HCT116 (cell line): ENCODE results near the gene LCA5L. TPM values are rescaled to one million over a fixed set of nuclear protein-coding genes. Genes with fewer than 3 reads are reported as not detected.

Experiments
- ATAC-seq: fragments of 200-7000 bp; cut with Tn5 transposase; 2 replicates; pipeline ENCODE4 v1.9.1; 2020; ENCODE audit warnings: mild to moderate bottlenecking, moderate library complexity
- BruUV-seq: library from RNA; stranded (reverse); fragments of 400-500 nt; replicated peaks from 2 replicates; lab custom pipeline; 2021; lab: Mats Ljungman, UMichigan
- CTCF ChIA-PET: fragments of 300-600 bp; sonication (Branson Sonifier 250); formaldehyde crosslinking; loops from one replicate; lab custom pipeline; 2021; ENCODE audit warnings: antibody characterized with exemption; lab: Charles Lee
- POLR2A ChIA-PET: fragments of 300-600, 350-600 bp; sonication (Branson Sonifier 250); formaldehyde crosslinking; loops from one replicate; lab custom pipeline; 2021; ENCODE audit warnings: antibody characterized with exemption; lab: Charles Lee
- RAD21 ChIA-PET, 2 experiments: fragments of 300-600 bp; sonication (Branson Sonifier 250); formaldehyde crosslinking; loops; one replicate each; lab custom pipeline; 2023; ENCODE audit warnings: low total read pairs in 2 of 2; ENCODE audit not compliant: uncharacterized antibody in 2 of 2, unreplicated experiment in 2 of 2, low non-redundant PET in 1 of 2; lab: Charles Lee
- DNase-seq: peaks from one replicate; pipeline ENCODE4 v3.0.0-alpha.2; 2010; ENCODE audit warnings: low read depth, low spot score
- H2AFZ ChIP-seq: fragments of 200-600 bp; shearing (Covaris generic), sonication (generic); 2 replicates; pipeline ENCODE4 v1.6.1; 2017; ENCODE audit warnings: low read depth, mixed run types, mixed read lengths, antibody characterized with exemption, low read length; ENCODE audit not compliant: poor library complexity, severe bottlenecking
- H3K27ac ChIP-seq: 2 replicates; pipeline ENCODE4 v1.5.1; 2012; ENCODE audit warnings: low read depth, low read length
- H3K27me3 ChIP-seq: fragments of 200-600 bp; sonication (generic); 2 replicates; pipeline ENCODE4 v1.6.1; 2016; ENCODE audit warnings: mixed run types, low read length, mixed read lengths; ENCODE audit not compliant: insufficient read depth
- H3K36me3 ChIP-seq, 2 experiments: fragments of 200-500 bp in 1 of 2; fragments of 200-600 bp in 1 of 2; sonication (Bioruptor generic) in 1 of 2; sonication (generic) in 1 of 2; 2 replicates each; pipeline versions ENCODE4 v1.5.1 to v1.6.1; 2014 to 2016; ENCODE audit warnings: low read length in 2 of 2, inconsistent platforms in 1 of 2, mixed read lengths in 1 of 2, mixed run types in 1 of 2; ENCODE audit not compliant: insufficient read depth in 2 of 2, control insufficient read depth in 1 of 2
- H3K4me1 ChIP-seq, 2 experiments: fragments of 200-600 bp in 1 of 2; sonication (generic) in 1 of 2; 2 replicates each; pipeline versions ENCODE4 v1.5.1 to v1.6.1; 2012 to 2017; ENCODE audit warnings: low read length in 2 of 2, inconsistent platforms in 1 of 2, mild to moderate bottlenecking in 1 of 2, mixed read lengths in 1 of 2, mixed run types in 1 of 2, moderate library complexity in 1 of 2; ENCODE audit not compliant: insufficient read depth in 2 of 2, control insufficient read depth in 1 of 2
- H3K4me2 ChIP-seq: fragments of 200-600 bp; sonication (generic); 2 replicates; pipeline ENCODE4 v1.6.1; 2017; ENCODE audit warnings: mixed run types, low read length, mixed read lengths
- H3K4me3 ChIP-seq, 2 experiments: fragments of 200-600 bp in 1 of 2; sonication (generic) in 1 of 2; replicated peaks in 1 of 2; 2 replicates each; pipeline ENCODE4 v1.5.1; 2011 to 2016; ENCODE audit warnings: low read length in 2 of 2, control low read depth in 1 of 2, low read depth in 1 of 2, mild to moderate bottlenecking in 1 of 2, mixed read lengths in 1 of 2, mixed run types in 1 of 2
- H3K79me2 ChIP-seq: fragments of 200-600 bp; sonication (generic); 2 replicates; pipeline ENCODE4 v1.6.1; 2017; ENCODE audit warnings: mild to moderate bottlenecking, mixed run types, low read length, moderate library complexity, mixed read lengths; ENCODE audit not compliant: insufficient read depth
- H3K9ac ChIP-seq: fragments of 200-600 bp; sonication (generic); 2 replicates; pipeline ENCODE4 v1.6.1; 2016; ENCODE audit warnings: low read length, mixed read lengths
- H3K9me2 ChIP-seq: fragments of 200-600 bp; sonication (generic), shearing (Covaris generic); 2 replicates; pipeline ENCODE4 v1.6.1; 2017; ENCODE audit warnings: mixed run types, mild to moderate bottlenecking, moderate library complexity; ENCODE audit not compliant: insufficient read depth
- H3K9me3 ChIP-seq, 2 experiments: fragments of 200-500 bp in 1 of 2; fragments of 200-600 bp in 1 of 2; sonication (Bioruptor generic) in 1 of 2; sonication (generic) in 1 of 2; 2 replicates each; pipeline ENCODE4 v1.6.1; 2014 to 2017; ENCODE audit warnings: low read length in 2 of 2, mixed read lengths in 2 of 2, inconsistent platforms in 1 of 2, low read depth in 1 of 2, mild to moderate bottlenecking in 1 of 2, mixed run types in 1 of 2, moderate library complexity in 1 of 2; ENCODE audit not compliant: control insufficient read depth in 1 of 2, insufficient read depth in 1 of 2
- H4K20me1 ChIP-seq: fragments of 200-600 bp; sonication (generic), shearing (Covaris generic); 2 replicates; pipeline ENCODE4 v1.6.1; 2017; ENCODE audit warnings: mixed run types, mild to moderate bottlenecking, moderate library complexity; ENCODE audit not compliant: insufficient read depth
- CBX3 ChIP-seq: IDR thresholded peaks from 2 replicates; pipeline ENCODE4 v1.6.1; 2012; ENCODE audit warnings: low read depth
- CEBPB ChIP-seq: IDR thresholded peaks from 2 replicates; pipeline ENCODE4 v1.6.1; 2012; ENCODE audit warnings: low read depth
- ELF1 ChIP-seq: IDR thresholded peaks from 2 replicates; pipeline ENCODE4 v1.6.1; 2012; ENCODE audit warnings: low read depth, borderline replicate concordance
- EZH2phosphoT487 ChIP-seq: fragments of 200-600 bp; IDR thresholded peaks from 2 replicates; pipeline ENCODE4 v1.6.1; 2018; ENCODE audit warnings: antibody characterized with exemption, borderline replicate concordance
- FOSL1 ChIP-seq: IDR thresholded peaks from 2 replicates; pipeline ENCODE4 v1.6.1; 2012; ENCODE audit warnings: low read depth
- JUND ChIP-seq: IDR thresholded peaks from 2 replicates; pipeline ENCODE4 v1.6.1; 2012
- MAX ChIP-seq: IDR thresholded peaks from 2 replicates; pipeline ENCODE4 v1.6.1; 2012
- RAD21 ChIP-seq: IDR thresholded peaks from 2 replicates; pipeline ENCODE4 v1.6.1; 2012; ENCODE audit warnings: low read depth, mild to moderate bottlenecking
- SIN3A ChIP-seq: IDR thresholded peaks from 2 replicates; pipeline ENCODE4 v1.6.1; 2012; ENCODE audit warnings: low read depth
- SP1 ChIP-seq: IDR thresholded peaks from 2 replicates; pipeline ENCODE4 v1.6.1; 2012; ENCODE audit warnings: low read depth
- YY1 ChIP-seq: IDR thresholded peaks from 2 replicates; pipeline ENCODE4 v1.6.1; 2011; ENCODE audit warnings: low read length, low read depth, moderate library complexity, mild to moderate bottlenecking; ENCODE audit not compliant: insufficient replicate concordance; ENCODE audit errors: extremely low read depth
- ZFX ChIP-seq: fragments of 450-650 bp; IDR thresholded peaks from 2 replicates; pipeline ENCODE4 v1.6.1; 2017
- ZNF274 ChIP-seq: fragments of 200-500 bp; sonication (Bioruptor generic); IDR thresholded peaks from 2 replicates; pipeline ENCODE4 v1.6.1; 2014; ENCODE audit warnings: mild to moderate bottlenecking, low read depth, low read length, inconsistent platforms
- intact Hi-C: fragments of 100-400 bp; cut with micrococcal nuclease; formaldehyde crosslinking; loops from 2 replicates; pipeline ENCODE4 v1.10.0; 2022
- total RNA-seq: library from RNA; stranded (reverse); gene quantifications from one replicate; pipeline ENCODE4 v1.2.1, GENCODE V29; 2021; ENCODE audit not compliant: unreplicated experiment
- TF ChIP-seq, protein P1 (sequence below), 3 experiments: fragments of 200-600 bp in 1 of 3; sonication (generic) in 1 of 3; IDR thresholded peaks in 2 of 3; conservative IDR thresholded peaks in 1 of 3; 2 replicates each; pipeline ENCODE4 v1.5.1; 2012 to 2017; ENCODE audit warnings: low read depth in 2 of 3, low read length in 2 of 3, antibody characterized with exemption in 1 of 3, borderline replicate concordance in 1 of 3, control low read depth in 1 of 3, mild to moderate bottlenecking in 1 of 3, mixed read lengths in 1 of 3, mixed run types in 1 of 3, moderate library complexity in 1 of 3; ENCODE audit not compliant: insufficient read depth in 1 of 3

Gene LCA5L
- total RNA-seq, 1 experiment from 2014 or later = 1.9 TPM

GRCh38 chr21:39362733-39363132 is 82.8 kb downstream of the LCA5L start:
- CTCF ChIA-PET = no interaction called here
- POLR2A ChIA-PET = no interaction called here

More at GRCh38 chr21:39362733-39363132, 82.8 kb downstream of the LCA5L start:
- H3K4me1 ChIP-seq = no peaks in the 10 kb centered on the region
- no peaks in the 10 kb centered on the region for H3K27me3 ChIP-seq
- H3K27ac ChIP-seq = no peak overlapping the region
- H3K9me2 ChIP-seq = no peaks in the 10 kb centered on the region
- no peak overlapping the region for H3K9ac ChIP-seq
- DNase-seq (no peak), ATAC-seq (no peak)
- H3K4me2 ChIP-seq = no peak overlapping the region
- no peaks in the 10 kb centered on the region for H3K79me2 ChIP-seq
- RAD21 ChIA-PET = no interaction called here
- H2AFZ ChIP-seq = no peak overlapping the region
- H3K36me3 ChIP-seq = no peaks in the 10 kb centered on the region
- H4K20me1 ChIP-seq = no peaks in the 10 kb centered on the region
- no peak overlapping the region for H3K4me3 ChIP-seq
- BruUV-seq = no TSS peak
- TF ChIP-seq CEBPB (no peak), SIN3A (no peak), EZH2phosphoT487 (no peak), ELF1 (no peak), ZNF274 (no peak), FOSL1 (no peak), RAD21 (no peak), ZFX (no peak), JUND (no peak), SP1 (no peak), CBX3 (no peak), YY1 (no peak), MAX (no peak)
- TF ChIP-seq, protein P1, sequence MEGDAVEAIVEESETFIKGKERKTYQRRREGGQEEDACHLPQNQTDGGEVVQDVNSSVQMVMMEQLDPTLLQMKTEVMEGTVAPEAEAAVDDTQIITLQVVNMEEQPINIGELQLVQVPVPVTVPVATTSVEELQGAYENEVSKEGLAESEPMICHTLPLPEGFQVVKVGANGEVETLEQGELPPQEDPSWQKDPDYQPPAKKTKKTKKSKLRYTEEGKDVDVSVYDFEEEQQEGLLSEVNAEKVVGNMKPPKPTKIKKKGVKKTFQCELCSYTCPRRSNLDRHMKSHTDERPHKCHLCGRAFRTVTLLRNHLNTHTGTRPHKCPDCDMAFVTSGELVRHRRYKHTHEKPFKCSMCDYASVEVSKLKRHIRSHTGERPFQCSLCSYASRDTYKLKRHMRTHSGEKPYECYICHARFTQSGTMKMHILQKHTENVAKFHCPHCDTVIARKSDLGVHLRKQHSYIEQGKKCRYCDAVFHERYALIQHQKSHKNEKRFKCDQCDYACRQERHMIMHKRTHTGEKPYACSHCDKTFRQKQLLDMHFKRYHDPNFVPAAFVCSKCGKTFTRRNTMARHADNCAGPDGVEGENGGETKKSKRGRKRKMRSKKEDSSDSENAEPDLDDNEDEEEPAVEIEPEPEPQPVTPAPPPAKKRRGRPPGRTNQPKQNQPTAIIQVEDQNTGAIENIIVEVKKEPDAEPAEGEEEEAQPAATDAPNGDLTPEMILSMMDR (IDR thresholded peaks at IDR 0.05 in 2 of 3, conservative IDR thresholded peaks at IDR 0.05 in 1 of 3; ENCODE audit: borderline replicate concordance in 1 of 3, insufficient read depth in 1 of 3, low read depth in 2 of 3, low read length in 2 of 3) = no peak
- intact Hi-C loops = no loop called here
- no peaks in the 10 kb centered on the region for H3K9me3 ChIP-seq
